Hematopoietic multipotent progenitor cell treated with erythropoietin and hydrocortisone succinate and interleukin-3 and kit ligand, for 6 days (in vitro differentiated cells): ENCODE results near the gene SP110.
"Not testable (repeated sequence)": the region's sequence is repeated elsewhere in the genome, so short reads cannot be mapped to it uniquely, and the experiment has no call there.

ENCODE experiments used
- DNase-seq: peaks from one replicate; pipeline ENCODE4 v3.0.0-alpha.2; 2015

The SP110 gene

DNA sequence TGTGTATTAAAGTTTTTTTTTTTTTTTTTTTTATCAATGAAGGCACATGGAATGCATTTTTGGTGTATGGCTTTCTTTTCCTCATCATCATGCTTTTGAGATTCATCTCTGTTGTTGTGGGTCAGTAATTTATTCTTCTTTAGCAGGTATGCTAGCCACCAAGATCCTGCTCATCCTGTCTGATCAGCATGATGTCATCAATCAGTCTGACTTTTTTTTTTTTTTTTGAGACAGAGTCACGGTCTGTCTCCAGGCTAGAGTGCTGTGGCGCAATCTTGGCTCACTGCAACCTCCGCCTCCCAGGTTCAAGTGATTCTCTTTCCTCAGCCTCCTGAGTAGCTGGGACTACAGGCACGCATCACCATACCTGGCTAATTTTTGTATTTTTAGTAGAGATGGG is 3.0 kb upstream of the SP110 start:
- not testable (repeated sequence) for DNase-seq

DNA sequence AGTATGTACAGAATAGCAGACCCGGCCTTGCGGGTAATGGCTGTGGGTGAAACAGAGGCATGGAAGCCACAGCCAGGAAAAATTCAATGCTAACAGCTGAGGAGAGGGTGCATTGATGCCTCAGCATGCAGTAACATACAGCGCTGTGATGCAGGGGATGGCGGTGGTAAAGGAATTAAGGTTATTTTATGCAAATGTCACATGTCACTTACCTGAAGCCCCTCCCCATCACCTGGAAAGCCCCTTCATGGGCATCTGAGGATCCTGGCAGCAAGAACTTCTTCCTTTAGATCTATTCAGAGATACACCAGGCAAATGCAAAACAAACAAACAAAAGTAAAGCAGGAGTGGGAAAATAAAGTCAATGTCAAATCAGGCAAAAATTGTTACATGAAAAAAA is 1.7 kb upstream of the SP110 start:
- no peak for DNase-seq

DNA sequence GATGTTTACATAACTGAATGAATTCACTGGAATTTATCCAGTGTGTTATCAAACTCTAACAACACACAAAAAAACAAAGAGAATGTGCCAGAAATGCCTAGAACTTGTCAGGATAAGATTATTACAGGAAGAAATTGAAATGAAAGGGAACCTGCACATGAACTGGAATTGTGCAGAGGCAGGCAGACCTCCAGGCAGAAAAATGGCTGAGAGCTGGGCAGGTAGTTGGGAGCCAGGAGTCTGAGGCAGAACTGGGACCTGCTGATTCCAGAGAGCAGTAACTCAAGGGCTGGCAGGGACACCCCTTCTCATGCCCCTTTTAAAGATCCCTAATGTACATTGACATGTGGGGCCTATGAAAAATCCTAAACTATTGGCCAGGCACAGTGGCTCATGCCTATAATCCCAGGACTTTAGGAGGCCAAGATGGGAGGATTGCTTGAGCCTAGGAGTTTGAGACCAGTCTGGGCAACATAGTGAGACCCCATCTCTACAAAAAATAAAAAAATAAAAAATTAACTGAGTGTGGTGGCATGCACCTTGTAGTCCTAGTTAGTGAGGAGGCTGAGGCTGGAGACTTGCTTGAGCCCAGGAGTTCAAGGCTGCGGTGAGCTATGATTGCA is 674 bp upstream of the SP110 start:
- DNase-seq: peak; percentile 45

DNA sequence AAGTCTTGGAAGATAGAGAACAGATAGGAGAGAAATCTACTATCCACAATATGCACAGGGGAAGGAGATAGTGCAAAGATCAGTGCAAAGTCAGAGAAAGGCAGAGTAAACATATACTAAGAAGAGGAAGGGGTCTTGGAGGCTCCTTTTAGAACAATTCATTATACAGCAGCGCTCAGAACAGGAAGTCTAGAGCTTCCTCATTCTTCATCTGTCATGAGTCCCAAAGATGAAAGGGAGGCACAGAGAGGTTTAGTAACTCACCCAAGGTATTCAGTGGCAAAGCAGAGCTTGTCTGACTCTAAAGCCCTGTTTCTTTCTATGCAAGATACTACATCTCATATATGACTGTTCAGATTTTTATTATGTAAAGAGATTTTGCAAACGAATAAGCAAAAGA is 1.4 kb downstream of the SP110 start:
- DNase-seq: peak; percentile 73

DNA sequence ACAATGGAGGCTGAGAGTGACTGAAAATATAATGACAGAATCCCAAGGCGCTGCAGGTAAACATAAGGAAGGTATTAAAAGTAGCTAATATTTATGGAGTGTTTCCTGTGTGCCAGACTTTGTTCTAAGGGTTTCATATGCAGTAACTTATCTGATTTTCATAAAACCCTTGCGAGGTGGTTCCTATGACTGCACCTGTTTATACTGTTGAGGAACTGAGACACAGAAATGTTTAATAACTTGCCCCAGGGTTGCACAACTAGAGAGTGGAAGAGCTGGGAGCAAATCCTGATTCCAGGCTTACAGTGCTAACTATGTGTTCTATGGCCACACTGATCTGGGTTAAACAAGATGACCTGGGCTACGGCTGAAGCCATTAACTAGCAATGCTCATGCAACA is 2.4 kb downstream of the SP110 start:
- peak; percentile 5 for DNase-seq

DNA sequence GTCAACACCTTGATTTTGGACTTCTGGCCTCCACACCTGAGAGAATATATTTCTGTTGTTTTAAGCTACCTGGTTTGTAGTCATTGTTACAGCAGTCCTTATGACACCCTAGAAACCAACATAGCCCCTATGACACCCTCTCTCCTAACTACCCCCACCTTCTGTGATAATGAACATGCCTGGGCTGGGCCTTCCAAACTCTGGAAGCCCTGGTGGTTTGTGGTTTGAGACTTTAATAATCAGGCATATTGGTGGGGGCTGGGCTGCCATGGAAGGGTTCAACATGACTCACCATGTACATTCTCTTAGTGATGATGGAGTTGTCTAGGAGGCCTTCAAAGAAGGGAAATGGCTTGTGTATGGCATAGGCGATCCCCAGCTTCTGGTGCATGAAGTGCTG is 3.3 kb downstream of the SP110 start:
- DNase-seq: peak; percentile 76

DNA sequence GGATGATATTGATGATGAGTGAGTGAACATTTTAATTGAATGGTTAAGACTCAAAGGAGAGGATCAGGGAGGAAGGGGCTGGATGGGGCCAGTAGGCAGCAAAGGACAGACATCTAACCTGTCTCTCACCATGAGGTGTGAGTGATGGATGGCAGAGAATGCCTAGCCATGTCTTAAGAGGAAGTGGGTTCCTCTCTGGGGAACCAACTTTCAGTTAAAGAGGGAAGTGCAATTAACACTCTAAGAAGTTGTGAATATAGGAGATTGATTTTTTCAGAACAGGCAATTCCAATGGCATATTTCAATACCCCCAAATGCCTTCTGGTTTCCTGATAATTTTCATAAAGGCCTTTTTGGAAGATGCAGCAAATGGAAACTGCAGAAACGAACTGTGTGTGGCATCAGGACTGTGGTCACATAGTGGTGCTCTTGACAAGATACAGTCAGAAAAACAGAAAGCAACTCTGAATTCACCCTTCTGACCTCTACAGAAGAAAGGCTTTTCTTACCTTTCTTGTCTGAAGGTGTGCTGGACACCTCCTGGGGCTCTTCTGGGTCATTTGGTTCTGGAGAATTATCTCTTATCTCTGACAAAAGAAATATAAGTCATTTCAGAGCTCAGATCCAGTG is 10.2 kb downstream of the SP110 start:
- DNase-seq: peak; percentile 18

DNA sequence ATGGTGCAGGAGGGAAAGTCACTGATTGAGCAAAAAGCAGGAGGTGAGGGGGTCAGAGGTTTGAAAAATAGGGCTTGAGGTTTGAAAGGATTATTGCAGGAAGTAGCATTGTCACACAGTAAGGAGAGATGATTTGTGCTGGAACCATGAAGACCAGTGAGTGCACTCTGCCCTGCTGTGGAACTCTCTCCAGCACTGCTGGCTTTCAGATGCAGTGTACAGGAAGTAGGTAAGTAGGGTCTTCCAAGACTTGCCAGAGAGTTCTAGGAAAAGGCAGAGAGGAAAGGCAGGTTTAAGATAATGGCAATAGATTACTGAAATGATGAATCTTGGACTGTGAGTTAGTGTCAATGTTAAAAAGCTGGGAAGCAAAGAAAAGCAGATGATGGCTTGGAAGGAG is 11.2 kb downstream of the SP110 start:
- no peak for DNase-seq

DNA sequence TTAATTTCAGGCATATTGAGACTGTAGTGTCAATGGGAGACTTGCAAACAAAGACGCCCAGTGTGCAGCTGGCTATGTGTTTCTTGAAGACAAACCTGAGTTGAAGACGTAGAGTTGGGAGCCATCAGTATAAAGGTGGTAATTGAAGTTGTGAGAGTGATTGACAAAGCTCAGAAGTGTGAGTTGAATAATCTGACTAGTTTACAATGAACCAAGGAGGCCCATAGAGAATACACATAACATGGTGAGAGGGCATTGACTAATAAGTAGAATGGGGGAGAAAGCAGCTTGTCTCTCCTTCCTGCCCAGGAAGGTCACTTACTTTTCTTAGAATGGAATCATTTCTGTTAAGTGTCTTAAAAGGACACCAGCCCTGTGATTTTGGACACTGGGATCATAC is 14.1 kb downstream of the SP110 start:
- DNase-seq: no peak

DNA sequence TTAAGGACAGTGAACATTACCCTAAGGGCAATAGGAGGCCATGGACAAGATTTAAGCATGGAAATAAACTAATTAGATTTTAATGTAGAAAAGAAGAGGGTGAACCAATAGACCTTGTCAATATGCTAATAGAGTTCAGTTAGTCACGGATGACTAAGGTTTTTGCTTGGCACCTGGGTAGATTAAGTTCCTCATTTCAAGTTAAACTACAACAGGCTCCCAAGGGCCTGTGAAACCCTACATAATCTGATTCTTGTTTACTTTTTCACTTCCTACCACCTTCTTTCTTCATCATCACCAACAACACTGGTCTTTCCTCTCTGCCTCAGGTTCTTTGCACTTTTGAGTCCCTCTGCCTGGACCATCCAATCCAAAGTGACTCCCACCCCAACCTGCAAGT is 14.8 kb downstream of the SP110 start:
- peak; percentile 25 for DNase-seq

DNA sequence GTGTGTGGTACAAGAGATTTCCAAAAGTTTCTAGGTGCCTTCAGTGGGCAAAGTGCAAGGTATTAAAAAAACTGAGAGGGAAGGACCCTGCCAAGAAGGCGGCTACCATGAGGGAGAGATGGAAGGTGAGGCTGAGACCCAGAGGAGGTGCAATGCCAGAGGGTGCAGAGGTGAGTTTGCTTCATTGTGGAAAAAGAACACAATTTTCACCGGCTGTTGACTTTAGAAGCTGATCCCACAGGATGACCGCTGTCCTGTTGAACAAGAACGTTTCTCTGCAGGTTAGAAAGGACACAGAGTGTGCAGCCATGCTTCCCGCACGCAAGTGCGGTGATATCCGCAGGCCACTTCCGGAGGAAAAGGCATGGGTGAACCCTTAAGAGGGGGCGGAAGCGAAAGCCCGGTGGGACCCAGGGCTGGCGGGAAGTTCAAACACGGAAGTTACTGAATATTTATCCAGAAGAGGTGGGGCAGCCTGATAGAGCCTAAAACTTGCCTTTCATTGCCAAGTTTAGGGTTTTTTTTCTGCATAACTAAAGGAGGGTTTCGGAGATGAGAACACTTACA is 16.6 kb downstream of the SP110 start:
- DNase-seq: no peak

DNA sequence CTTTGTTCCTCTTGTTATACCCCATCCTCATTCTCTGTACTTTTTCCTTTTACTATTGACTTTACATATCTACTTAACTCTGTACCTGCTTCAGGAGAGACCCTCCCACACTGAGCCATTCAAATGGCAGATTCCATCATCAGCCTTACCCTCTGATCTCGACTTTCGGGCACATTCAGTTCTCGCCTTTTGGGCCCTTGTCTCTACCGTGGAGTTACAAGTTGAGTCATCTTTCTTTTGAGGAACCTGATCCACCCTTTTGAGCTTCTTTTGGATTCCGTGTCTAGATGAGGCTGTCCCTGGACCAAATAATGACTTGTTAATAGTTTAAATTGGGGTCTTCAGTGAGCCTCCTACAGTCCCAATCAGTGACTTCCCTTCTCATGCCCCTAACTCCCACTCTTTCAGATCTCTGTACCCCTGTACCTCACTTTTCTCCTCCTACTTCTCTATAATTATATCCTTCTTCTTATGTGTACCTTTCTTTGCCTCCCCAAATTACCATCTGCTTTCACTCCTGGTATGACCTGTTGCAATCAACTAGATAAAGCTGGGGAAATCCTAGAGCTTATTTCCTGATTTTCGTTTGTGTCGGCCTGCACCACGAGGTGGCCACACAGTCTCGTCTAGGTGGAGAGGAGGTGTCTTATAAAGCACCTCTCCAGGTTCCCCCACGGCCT is 17.2 kb downstream of the SP110 start:
- no peak for DNase-seq

DNA sequence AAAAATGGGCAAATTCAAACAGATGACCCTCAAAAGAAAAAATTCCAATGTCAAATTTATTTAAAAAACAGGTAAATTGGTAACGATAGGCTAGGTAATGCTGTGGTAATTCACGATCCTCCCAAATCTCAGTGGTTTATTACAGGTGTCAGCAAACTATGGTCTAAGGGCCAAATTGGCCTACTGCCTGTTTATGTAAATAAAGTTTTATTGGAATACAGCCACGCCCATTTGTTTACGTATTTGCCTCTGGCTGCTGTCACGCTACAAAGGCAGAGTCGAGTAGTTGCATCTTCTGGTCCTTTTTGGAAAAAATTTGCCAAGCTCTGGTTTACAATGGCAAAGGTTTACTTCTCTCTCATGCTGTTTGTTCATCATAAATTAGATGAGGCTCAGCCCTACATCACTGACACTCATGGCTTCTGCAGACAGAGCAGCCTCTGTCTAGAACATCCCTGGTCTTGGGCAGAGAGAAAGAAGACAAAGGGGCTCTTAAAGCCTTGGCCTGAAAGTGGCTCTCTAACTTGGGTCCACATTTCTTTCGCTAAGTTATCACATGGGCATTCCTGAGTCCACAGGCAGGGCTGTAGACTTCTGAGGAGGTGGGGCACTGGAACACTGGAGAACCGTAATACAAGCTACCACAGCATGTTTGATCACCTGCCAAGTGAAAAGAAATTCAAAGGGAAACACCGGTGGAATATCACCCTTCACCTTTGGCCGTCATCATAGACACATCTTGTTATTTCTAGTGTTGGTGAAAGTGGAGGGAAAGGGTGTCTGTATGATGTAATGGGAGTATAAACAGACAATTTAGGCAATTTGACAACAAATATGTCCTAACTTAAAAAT is 34.8 kb downstream of the SP110 start:
- DNase-seq: no peak

DNA sequence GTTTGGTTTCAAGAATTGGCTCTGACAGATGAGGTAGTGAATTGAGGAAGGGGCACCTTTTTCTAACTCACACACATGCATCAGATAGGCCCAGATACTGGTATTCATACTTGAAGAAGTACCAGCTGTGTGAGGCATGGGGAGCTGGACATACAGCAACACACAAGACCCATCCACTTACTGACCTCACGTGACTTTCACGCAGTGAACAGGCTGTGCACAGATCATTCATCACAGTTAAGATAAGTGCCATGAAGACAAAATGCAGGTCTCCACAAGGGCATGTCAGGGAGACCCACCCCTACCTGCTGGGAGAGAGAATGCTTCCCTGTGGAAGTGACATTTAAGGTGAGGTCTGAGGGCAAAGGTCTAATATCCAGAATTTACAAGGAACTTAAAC is 38.6 kb downstream of the SP110 start:
- DNase-seq: no peak

DNA sequence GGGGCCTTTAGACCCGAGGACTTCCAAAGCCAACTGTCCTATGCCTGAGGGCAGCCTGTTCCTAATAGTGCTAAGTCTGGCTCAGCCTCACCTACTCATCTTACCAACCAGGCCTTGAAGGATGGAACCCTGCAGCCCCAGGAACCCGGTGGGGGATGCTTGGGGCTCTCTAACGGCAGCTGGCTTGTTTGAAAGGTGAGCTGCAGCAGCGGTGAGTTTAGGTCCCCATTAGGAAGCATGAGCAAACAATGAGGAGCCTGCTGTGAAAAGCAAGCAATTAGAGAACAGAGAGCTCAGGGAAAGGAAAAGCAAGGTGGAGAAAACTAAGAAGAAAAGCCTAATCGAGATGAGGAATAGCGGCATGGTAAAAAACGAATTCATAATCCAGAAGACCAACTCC is 39.9 kb downstream of the SP110 start:
- DNase-seq: no peak

DNA sequence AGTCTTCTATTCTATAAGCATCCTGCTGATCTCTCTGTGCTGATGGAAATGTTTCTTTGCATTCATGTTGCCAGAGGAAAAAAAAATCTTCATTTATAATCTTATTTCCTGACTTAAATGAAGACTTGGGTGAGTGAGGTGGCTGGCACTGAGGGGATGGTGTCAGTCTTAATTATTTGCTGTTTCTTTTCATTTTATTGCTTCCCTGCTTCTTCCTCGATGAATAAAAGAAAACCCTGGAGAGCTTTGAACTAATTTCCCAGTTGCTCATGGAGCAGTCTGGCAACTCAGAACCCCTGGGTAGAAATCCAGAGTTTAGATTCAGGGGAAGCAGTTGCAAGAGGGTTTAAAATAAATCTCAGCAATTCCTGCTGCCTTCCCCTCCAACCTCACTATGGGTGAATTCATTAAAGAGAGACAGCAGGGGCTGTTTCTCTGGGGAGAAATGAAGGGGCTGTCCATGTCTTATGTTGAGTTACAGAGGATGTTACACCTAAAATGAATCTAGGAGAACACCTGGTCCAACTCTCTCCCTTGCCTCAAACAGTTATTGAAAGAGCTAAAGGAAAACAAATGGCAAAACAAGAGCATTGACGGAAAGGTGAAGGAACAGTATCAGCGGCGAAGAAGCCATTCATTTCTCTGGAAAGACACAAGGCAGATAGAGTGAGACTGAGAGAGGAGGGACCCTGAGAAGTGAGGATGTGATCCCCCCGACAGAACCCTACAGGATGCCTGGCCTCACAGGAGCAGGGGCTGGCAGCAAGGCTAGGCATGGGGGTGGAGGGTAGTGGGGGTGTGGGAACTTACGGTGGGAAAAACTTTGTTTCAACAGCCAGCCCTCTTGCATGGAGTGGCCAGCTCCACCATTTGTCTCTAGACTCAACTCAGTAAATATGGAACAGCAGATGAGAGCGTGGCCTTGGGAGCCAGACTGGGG is 41.0 kb downstream of the SP110 start:
- no peak for DNase-seq

DNA sequence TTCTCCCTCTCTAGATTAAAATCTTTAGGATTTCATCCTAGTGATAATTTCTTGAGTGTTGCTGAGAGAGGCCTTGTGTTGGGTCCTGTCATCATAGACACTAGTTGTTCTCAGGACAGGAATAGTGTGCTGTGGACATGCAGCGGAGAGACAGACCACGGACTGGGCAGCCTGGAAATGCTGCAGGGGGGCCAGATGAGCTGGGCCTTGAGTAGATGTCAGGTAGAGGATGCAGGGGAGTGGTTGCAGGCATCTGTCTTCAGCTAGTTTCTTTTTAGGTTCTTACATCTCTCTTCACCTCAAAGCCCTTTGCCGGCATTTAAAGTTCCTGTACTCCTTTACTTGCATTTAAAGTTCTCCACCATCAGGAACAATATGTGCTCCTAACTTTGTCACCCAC is 42.8 kb downstream of the SP110 start:
- no peak for DNase-seq

DNA sequence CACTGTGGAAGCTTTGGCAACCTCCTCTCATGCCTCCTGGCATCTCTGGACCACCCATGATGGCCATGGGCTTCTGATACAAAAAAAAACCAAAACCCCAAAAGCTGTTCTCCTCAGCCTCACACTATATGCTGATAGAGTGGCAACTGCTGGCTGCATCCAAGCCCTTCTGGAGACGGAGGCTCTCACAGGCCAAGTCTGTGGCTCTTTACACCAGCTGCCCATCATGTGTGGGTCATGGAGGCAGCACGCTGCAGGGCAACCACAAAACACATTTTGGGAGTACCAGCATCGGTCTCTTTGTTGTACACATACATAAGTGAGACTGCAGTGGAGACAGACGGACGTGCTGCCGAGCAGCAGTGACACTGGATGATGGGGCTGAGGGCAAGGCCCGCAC is 45.3 kb downstream of the SP110 start:
- DNase-seq: no peak

DNA sequence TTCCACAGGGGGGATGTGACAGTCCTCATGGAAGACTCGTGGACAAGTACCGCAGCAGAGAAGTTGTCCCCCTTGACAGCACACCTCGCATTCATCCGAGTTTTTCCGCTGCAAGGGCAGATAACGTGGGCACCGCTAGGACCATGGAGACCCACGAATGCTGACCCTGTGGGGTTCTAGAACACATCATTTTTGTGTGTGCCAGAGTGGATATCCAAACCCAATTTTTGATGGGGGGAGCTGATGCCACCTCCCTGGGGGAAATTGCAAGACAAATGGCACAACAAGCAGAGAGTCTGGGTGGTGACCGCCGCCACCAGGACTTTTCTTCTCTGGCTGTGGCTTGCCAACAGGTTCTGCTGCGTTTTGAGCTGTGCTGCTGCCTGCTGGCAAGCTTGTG is 46.9 kb downstream of the SP110 start:
- no peak for DNase-seq

DNA sequence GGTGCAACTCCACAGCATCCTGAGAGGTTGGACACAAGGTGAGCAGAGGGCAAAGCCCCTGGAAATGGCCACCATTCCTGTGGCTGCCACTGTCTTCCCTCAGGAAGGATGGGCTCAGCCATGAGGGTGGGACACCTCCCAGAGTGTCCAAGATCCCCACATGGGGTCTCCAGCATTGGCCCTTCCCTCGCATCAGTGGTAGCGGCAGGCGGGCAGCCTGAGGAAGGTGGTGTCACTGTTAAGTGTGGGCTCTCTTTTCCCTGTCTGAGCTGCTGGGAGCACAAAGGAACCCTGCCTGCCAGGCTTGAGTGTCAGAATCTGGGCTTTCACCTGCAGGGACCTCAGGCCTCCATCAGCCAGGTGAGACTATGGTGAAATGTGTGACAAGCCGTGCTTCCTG is 47.6 kb downstream of the SP110 start:
- DNase-seq: no peak

DNA sequence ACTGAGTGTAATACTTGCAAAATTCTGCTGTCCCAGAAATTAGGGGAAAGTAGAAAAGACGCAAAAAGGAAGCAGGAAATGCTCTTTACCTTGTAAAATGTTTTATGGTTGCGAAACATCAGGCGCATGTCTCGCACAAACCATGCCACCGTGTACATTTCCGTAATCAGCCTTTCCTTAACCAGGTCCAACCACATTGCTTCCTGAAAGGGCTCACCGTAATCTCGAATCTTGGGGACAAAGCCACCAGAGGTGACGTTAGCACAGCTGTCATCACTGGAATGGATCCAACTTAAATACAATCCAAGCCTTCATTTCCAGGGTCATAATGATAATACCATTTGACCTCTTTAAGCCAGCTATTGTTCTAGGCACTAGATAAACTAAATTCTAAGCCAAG is 49.3 kb downstream of the SP110 start:
- peak; percentile 63 for DNase-seq

DNA sequence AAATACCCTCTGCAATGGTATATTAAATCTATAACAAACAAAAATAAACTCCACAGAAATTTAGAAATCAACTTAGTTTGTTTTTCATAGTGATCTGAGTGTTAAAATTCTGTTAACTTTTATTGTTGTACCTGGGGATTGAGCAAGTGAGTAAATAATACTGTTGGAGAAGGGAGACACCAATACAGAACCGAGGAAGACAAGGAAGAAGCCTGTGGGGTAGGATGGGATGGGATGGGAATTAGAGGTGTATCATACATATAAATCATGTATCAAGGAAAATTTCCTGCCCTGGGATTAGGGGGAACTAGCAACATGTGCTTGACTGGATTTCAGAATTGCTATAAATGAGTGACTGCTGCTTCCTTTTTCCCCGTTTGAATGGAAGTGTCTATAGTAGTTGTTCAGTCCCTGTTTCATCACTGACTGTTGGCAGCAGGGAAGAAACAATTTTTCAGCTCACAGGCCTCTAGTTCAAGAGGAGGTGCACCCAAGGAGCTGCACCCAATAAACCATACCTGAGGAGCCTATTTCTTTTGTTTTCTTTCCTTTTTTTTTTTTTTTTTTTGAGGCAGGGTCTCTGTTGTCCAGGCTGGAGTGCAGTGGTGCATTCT is 53.1 kb downstream of the SP110 start:
- DNase-seq: no peak
